ENCODE data around the gene MACROD2.

MACROD2 gene

DNA sequence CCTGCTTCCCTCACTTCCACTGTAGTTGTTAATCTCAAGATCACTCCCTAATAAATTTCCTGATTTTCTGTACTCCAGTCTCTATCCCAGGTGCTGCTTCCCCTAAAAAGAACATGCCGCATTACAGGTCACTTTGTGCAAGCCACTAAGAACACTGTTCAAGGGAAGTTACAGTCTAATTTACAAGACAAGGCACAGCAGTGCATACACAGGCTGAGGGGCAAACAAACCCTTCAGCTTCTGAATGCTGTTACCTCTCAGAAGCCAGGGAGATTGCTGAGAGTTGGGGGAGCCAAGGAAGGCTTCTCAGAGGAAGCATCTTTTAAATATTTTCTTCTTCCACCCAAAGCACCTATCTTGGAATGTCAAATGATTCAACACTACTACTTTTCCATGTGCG, 787.4 kb downstream of the MACROD2 start:
- no peak for DNase-seq (ENCODE audit: low spot score)

DNA sequence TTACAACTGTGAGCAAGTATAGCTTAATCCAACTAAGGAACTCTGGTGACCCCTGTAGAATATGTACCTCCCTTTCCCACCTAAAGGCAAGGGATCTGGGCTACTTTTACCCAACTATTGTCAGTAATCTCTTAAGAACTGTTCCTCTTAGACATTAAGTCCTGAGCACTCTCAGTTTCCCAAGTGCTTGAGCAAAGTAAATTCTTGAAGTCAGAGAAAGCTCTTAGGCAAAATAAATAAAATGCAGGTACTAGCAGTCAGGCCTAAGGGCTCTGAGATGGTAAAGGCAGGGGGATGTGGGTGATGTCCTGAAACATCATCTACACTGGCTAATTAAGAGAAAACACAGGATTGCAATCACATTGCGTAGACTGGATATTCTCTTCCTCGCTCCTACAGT, 788.5 kb downstream of the MACROD2 start:
- H3K27ac Mint-ChIP-seq = no peak overlapping the region
- no peaks in the 10 kb centered on the region for H3K36me3 Mint-ChIP-seq (ENCODE audit: low read depth)
- H3K27me3 Mint-ChIP-seq (ENCODE audit: low read depth) = no peaks in the 10 kb centered on the region
- DNase-seq (ENCODE audit: low spot score) = no peak
- no peaks in the 10 kb centered on the region for H3K4me1 Mint-ChIP-seq (ENCODE audit: low read depth)
- H3K9me3 Mint-ChIP-seq = peaks cover 36% of the 10 kb centered on the region
- H3K4me3 Mint-ChIP-seq = no peak overlapping the region

More for the DNA sequence above, 787.4 kb downstream of the MACROD2 start:
- Mint-ChIP-seq H3K4me1 (ENCODE audit: low read depth) (no peaks in the 10 kb centered on the region), H3K27me3 (ENCODE audit: low read depth) (no peaks in the 10 kb centered on the region), H3K36me3 (ENCODE audit: low read depth) (no peaks in the 10 kb centered on the region), H3K9me3 (peaks cover 33% of the 10 kb centered on the region), H3K27ac (no peak overlapping the region), H3K4me3 (no peak overlapping the region)

DNA sequence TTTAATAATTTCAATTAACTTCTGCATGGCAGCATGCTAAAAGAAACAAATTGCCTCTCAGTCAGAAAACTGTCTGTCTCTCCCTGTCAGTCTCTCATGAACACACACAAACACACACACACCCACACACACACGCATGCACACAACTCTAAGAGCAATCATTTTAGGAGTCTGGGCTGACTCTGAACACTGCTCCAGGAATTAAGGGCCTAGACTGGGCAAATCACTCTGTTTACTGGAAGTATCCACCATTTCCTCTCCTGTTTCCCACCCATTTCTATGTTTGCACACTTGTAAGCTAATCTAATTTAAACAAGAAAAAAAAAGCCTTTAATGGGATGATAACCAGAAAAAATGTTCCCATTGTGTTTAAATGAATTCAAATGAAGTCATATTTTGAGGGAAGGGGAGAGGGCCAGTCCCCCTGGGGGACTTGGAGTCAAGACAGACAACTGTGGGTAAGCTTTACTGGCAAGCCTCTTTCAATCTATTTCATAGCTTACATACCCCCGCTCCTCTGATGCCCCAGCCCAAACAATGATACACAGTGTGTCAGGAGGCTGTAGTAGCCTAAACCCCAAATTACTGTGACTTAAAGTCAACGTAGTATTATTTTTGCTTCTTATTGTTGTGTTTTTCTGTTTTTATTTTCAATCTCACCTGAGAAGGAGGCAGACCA, 789.9 kb downstream of the MACROD2 start:
- DNase-seq (ENCODE audit: low spot score) = no peak
- no peak overlapping the region for H3K27ac Mint-ChIP-seq
- no peaks in the 10 kb centered on the region for H3K27me3 Mint-ChIP-seq (ENCODE audit: low read depth)
- no peak overlapping the region for H3K4me3 Mint-ChIP-seq
- no peaks in the 10 kb centered on the region for H3K4me1 Mint-ChIP-seq (ENCODE audit: low read depth)
- no peaks in the 10 kb centered on the region for H3K36me3 Mint-ChIP-seq (ENCODE audit: low read depth)
- peaks cover 36% of the 10 kb centered on the region for H3K9me3 Mint-ChIP-seq

DNA sequence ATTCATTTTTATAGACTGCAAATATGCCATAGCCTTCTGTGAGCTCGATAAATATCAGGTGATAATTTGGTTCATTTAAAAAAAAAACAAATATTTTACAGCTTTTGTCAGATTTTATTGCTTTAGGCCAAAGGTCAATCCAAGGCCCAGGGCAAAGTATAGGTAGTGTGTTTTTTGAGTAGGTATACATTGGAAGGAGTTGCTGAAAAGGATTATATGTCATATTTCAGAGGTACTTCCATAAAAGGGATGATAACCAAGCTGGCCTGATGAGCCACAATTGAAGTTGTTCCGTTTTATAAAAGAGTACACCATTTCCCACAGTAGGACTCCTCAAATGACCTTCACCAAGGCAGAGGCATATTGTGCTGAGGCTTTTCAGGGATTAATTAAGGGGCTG, 794.9 kb downstream of the MACROD2 start:
- H3K27me3 Mint-ChIP-seq (ENCODE audit: low read depth) = no peaks in the 10 kb centered on the region
- no peak overlapping the region for H3K27ac Mint-ChIP-seq
- H3K36me3 Mint-ChIP-seq (ENCODE audit: low read depth) = no peaks in the 10 kb centered on the region
- H3K4me1 Mint-ChIP-seq (ENCODE audit: low read depth) = no peaks in the 10 kb centered on the region
- H3K9me3 Mint-ChIP-seq = peaks cover 26% of the 10 kb centered on the region
- no peak overlapping the region for H3K4me3 Mint-ChIP-seq
- DNase-seq (ENCODE audit: low spot score) = no peak

DNA sequence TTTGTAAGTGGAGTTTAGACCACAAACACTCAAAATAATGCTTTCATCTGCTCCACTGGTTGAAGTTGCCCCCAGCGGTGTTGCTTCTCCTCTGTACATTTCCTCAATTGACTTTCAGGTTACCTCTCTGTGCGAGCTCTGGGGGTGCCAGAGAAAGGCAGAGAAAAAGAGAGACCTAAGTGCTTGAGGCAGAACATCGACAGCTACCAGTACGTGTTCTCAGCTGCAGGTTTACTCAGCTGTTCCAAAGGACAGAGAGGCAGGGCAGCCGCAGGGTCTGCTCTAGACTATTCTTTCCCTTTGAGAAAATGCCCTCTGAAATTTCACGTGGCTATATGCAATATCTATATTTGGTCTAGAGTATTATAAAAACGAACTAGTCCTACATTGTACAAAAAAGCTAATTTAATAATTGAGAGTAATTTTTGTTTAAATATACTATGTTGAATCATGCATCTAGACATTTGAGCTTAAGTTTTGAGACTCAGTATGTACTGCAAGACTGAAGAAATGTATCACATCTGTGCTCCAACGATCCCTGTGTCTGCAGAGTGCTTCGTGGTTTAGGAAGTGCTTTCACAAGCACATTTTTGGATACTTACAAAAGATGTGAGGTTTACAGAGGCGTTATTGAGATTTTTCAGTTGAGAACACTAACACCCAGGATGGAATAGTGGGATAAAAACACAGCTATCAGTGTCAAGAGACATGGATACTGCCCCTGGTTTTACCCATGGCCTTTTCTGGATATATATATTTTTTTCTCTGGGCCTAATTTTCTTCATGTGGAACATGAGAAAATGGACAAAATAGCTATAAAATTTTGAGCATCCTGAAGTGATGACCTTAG, 795.7 kb downstream of the MACROD2 start:
- H3K27ac Mint-ChIP-seq = no peak overlapping the region
- H3K27me3 Mint-ChIP-seq (ENCODE audit: low read depth) = no peaks in the 10 kb centered on the region
- no peak for DNase-seq (ENCODE audit: low spot score)
- no peaks in the 10 kb centered on the region for H3K36me3 Mint-ChIP-seq (ENCODE audit: low read depth)
- no peaks in the 10 kb centered on the region for H3K4me1 Mint-ChIP-seq (ENCODE audit: low read depth)
- H3K9me3 Mint-ChIP-seq = peaks cover 30% of the 10 kb centered on the region
- H3K4me3 Mint-ChIP-seq = no peak overlapping the region

DNA sequence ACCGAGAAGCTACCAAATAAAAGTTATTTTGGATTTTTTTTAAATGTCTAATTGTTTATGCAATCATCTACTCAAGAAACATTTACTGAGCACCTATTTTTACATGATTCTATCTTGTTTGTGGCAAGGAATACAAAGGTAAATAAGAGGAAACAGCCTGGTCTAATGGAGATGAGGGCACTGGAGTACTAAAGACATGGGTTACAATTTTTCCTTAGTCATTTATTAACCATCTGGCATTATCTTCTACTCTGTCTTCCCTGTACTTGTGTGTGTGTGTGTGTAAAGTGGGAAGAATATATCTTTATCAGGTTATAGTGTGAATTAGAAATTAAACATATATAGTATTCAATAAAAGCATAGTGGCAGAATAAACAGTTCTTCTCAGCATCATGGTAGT, 797.6 kb downstream of the MACROD2 start:
- H3K36me3 Mint-ChIP-seq (ENCODE audit: low read depth) = no peaks in the 10 kb centered on the region
- H3K27me3 Mint-ChIP-seq (ENCODE audit: low read depth) = no peaks in the 10 kb centered on the region

DNA sequence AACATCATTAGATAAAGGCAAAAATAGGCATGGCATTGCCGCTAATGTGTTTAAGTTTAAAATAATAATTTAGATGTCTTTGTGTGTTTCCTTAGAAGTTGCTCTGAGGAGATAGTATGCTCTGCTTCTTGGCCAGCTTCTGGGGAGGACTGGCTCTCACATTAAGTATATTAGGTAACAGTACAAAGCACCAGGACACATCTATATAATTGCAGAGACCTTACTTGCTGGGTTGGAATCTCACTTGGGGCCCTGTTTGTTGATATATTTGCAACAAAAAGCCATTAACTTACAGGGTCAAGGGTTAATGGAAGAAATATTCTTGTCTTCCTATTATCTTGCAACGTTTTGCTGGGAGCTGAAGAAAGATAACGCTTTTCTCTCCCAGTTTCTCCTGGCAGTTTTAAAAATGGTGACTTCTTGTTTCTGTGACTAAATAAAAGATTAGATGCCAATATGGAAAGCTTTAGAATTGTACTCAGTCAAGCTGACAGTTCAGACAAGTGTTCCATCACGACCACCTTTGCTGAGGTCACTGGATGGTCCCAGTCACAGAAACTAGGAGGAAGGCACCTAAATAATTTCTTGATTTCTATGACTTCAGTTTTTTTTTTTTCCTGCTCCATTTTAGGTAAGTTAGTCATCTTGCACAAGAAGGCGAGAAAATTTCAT, 804.4 kb downstream of the MACROD2 start:
- no peak for DNase-seq (ENCODE audit: low spot score)
- H3K27me3 Mint-ChIP-seq (ENCODE audit: low read depth) = no peaks in the 10 kb centered on the region
- H3K4me3 Mint-ChIP-seq = no peak overlapping the region
- H3K36me3 Mint-ChIP-seq (ENCODE audit: low read depth) = no peaks in the 10 kb centered on the region
- peaks cover 37% of the 10 kb centered on the region for H3K9me3 Mint-ChIP-seq
- no peaks in the 10 kb centered on the region for H3K4me1 Mint-ChIP-seq (ENCODE audit: low read depth)
- H3K27ac Mint-ChIP-seq = no peak overlapping the region

More for the DNA sequence above, 797.6 kb downstream of the MACROD2 start:
- no peak overlapping the region for H3K4me3 Mint-ChIP-seq
- H3K27ac Mint-ChIP-seq = no peak overlapping the region
- H3K4me1 Mint-ChIP-seq (ENCODE audit: low read depth) = no peaks in the 10 kb centered on the region
- no peak for DNase-seq (ENCODE audit: low spot score)
- H3K9me3 Mint-ChIP-seq = peaks cover 35% of the 10 kb centered on the region

DNA sequence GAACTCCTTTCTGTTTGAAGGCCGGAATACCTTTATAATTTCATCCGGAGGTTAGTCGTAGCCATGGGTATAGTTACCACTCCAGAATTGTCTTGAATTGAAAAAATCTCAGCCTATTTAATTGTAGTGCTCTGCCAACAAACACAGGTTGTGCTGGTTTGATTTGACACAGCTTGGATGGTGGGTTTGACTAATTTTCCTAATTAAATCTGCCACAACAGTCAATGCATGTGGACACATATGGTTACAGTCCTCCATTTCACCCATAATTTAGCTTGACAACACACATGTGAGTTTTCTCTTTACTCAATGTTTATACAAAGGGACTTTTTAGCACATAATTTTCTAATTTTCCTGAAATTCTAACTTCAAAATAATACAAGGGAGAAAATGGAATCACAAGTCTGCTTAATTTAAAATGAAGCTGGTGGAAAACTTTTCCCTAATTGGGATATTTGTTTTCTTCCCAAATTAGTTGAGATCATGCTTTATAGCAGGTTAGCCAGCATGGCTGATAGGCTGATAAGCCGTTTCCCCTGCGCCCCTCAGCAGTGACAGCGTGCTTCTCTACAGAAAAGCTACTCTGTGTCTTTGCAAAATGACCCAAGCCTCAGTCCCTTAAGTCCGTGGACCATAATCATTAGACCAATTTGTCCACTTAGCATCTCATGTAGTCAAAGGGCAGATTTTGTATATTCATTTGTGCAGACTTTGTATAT, 805.5 kb downstream of the MACROD2 start:
- Mint-ChIP-seq H3K36me3 (ENCODE audit: low read depth) (no peaks in the 10 kb centered on the region), H3K4me3 (no peak overlapping the region), H3K9me3 (peaks cover 31% of the 10 kb centered on the region), H3K4me1 (ENCODE audit: low read depth) (no peaks in the 10 kb centered on the region), H3K27ac (no peak overlapping the region), H3K27me3 (ENCODE audit: low read depth) (no peaks in the 10 kb centered on the region)
- no peak for DNase-seq (ENCODE audit: low spot score)

DNA sequence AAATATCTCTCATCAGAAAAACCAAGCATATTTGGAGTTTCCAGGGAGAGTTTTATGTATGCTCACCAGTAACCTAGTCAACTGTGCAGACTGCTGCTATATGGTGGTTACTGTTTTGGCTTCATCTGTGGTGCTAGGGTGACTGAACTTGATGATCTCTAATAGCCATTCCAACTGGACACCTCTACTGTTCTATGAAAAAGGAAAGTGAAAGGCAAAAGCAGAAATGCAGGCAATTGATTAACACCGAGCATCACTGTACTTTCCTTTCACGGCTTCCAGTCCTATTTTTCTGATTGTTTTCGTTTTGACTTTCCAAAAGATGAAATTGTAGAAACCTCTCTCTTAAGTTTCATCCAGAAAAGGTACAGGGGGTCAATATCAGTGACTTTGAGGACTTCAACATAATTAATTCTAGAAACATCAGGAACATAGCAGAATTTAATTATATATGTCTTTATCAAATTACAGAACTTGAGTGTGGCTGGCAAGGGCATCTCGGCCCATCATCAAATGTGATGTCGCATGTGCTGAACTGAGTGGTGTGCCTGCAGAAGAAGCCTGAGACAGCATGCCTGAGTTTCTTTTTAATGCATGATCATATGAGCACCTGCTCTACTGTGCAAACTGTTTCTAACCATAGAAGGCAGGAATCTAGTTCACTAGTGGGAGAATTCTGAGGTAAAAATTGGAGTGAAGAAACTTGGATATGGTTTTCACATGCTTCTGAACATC, 806.4 kb downstream of the MACROD2 start:
- Mint-ChIP-seq H3K9me3 (peaks cover 31% of the 10 kb centered on the region), H3K27me3 (ENCODE audit: low read depth) (no peaks in the 10 kb centered on the region), H3K4me1 (ENCODE audit: low read depth) (no peaks in the 10 kb centered on the region), H3K36me3 (ENCODE audit: low read depth) (no peaks in the 10 kb centered on the region), H3K4me3 (no peak overlapping the region), H3K27ac (no peak overlapping the region)
- DNase-seq (ENCODE audit: low spot score) = no peak

DNA sequence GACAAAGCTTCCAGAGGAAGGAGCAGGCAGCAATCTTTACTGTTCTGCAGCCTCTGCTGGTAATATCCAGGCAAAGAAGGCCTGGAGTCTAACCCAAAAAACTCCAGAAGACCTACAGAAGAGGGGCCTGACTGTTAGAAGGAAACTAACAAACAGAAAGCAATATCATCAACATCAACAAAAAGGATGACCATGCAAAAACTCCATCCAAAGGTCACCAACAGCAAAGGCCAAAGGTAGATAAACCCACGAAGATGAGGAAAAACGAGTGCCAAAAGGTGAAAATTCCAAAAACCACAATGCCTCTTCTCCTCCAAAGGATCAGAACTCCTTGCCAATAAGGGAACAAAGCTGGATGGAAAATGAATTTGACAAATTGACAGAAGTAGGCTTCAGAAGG, 811.9 kb downstream of the MACROD2 start:
- H3K27me3 Mint-ChIP-seq (ENCODE audit: low read depth) = no peaks in the 10 kb centered on the region
- no peaks in the 10 kb centered on the region for H3K4me1 Mint-ChIP-seq (ENCODE audit: low read depth)
- peaks cover 47% of the 10 kb centered on the region for H3K9me3 Mint-ChIP-seq
- H3K27ac Mint-ChIP-seq = no peak overlapping the region
- H3K4me3 Mint-ChIP-seq = no peak overlapping the region
- H3K36me3 Mint-ChIP-seq (ENCODE audit: low read depth) = no peaks in the 10 kb centered on the region
- DNase-seq (ENCODE audit: low spot score) = no peak

DNA sequence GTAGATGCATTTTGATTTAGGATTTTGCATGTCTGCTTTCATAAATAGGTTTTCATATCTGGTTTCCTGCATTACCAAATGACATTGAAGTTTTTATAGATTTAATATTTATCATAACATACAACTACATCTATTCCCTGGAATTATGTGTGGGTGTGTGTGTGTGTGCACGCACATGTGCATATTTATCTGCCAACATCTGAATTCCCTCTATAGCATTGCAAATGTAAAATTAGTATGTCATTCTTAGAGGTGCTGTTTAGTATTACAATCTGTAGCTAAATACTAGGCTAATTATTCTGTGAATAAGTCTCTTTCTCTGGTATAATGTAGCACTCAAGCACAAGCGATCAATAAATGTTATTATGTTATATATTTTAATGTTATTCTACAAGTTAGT, 820.0 kb downstream of the MACROD2 start:
- no peaks in the 10 kb centered on the region for H3K4me1 Mint-ChIP-seq (ENCODE audit: low read depth)
- H3K27ac Mint-ChIP-seq = no peak overlapping the region
- no peaks in the 10 kb centered on the region for H3K27me3 Mint-ChIP-seq (ENCODE audit: low read depth)
- H3K4me3 Mint-ChIP-seq = no peak overlapping the region
- H3K36me3 Mint-ChIP-seq (ENCODE audit: low read depth) = no peaks in the 10 kb centered on the region
- peaks cover 39% of the 10 kb centered on the region for H3K9me3 Mint-ChIP-seq
- DNase-seq (ENCODE audit: low spot score) = no peak

DNA sequence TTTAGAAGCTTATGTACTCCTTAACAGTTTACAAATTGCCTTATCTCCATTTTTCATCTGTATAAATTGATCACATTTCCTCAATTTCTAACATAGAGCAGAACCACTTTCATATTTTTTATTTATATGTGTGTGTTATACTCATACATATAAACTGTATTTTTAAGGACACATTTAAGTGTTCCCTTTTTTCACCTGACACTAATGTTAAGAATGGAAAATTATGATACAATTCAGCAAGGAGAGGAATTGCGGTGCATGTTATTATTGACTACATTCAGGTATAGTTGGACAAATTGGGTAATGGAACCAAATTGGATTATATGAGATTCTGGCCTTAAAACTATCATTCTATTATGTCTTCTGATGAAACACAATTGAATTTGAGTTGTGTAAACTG, 821.2 kb downstream of the MACROD2 start:
- DNase-seq (ENCODE audit: low spot score) = no peak
- Mint-ChIP-seq H3K4me1 (ENCODE audit: low read depth) (no peaks in the 10 kb centered on the region), H3K9me3 (peaks cover 36% of the 10 kb centered on the region), H3K27ac (no peak overlapping the region), H3K36me3 (ENCODE audit: low read depth) (no peaks in the 10 kb centered on the region), H3K27me3 (ENCODE audit: low read depth) (no peaks in the 10 kb centered on the region), H3K4me3 (no peak overlapping the region)

DNA sequence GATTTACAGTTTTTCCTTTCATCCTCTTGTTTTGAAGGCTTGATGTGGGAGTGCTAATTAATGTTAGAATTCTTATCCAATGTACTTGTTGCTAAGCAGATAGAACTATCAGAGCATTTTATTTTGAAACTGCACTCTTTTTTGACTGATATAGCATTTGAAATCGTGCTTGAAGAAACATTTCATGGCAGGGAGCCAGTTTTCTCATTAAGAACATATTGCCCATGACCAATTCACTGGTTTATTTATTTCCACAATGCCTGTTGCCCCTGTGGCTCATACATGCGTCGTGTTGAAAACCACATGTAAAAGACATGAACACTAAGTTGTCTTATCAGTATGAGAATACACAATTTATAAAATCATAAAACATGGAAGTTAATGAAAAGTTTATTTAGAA, 821.8 kb downstream of the MACROD2 start:
- no peak overlapping the region for H3K4me3 Mint-ChIP-seq
- H3K36me3 Mint-ChIP-seq (ENCODE audit: low read depth) = no peaks in the 10 kb centered on the region
- no peak for DNase-seq (ENCODE audit: low spot score)
- no peaks in the 10 kb centered on the region for H3K27me3 Mint-ChIP-seq (ENCODE audit: low read depth)
- H3K27ac Mint-ChIP-seq = no peak overlapping the region
- no peaks in the 10 kb centered on the region for H3K4me1 Mint-ChIP-seq (ENCODE audit: low read depth)
- H3K9me3 Mint-ChIP-seq = peaks cover 36% of the 10 kb centered on the region
